ENCODE data around the gene MKNK1. TPM values are rescaled to one million over a fixed set of nuclear protein-coding genes. Genes with fewer than 3 reads are reported as not detected.

Gene MKNK1
- total RNA-seq, 4 donors from 2014 or later, result 27.7 to 37.0 (median 29.3) TPM

- Histone ChIP-seq H3K9me3 (no peaks in the 10 kb centered on the region), H3K4me3 (no peak overlapping the region)
- intact Hi-C loops (cut with DNase I), result no loop called here
These were observed 51.5 kb downstream of the MKNK1 start for GRCh38 chr1:46552357-46553237.

GRCh38 chr1:46551597-46552095 lies 52.4 kb downstream of the MKNK1 start, which contains the start of gene KNCN:
TSS of gene KNCN (minus strand) at chr1:46551647. CDS start at chr1:46551215, 432 bp downstream.
- Histone ChIP-seq H3K27me3 (peaks cover 0 to 15% (median 0%) of the 10 kb centered on the region in 4 donors), H3K4me1 (peaks cover 0 to 13% (median 10%) of the 10 kb centered on the region in 4 donors), H3K36me3 (no peaks in the 10 kb centered on the region), H3K9me3 (no peaks in the 10 kb centered on the region), H3K4me3 (no peak within 1 kb of the TSS), H3K27ac (replicated peaks in 1 of 4) (no peak within 1 kb of the TSS)
- DNase-seq (ENCODE audit: extremely low spot score), result no peak
- 82% methylated on average over 5 of the region's 6 CpGs for WGBS
- intact Hi-C loops (cut with DNase I), result no loop called here
- no peak for TF ChIP-seq POLR2AphosphoS5 (IDR thresholded peaks at IDR 0.05)
- no peak for TF ChIP-seq POLR2A (IDR thresholded peaks at IDR 0.05; ENCODE audit: low read depth)
- TF ChIP-seq EP300 (IDR thresholded peaks at IDR 0.05), result no peak

More at GRCh38 chr1:46552357-46553237, 51.5 kb downstream of the MKNK1 start:
- peaks cover 0 to 10% (median 0%) of the 10 kb centered on the region in 4 donors for H3K27me3 ChIP-seq
- H3K4me1 ChIP-seq, result peaks cover 0 to 13% (median 10%) of the 10 kb centered on the region in 4 donors
- DNase-seq (ENCODE audit: extremely low spot score), result no peak
- peaks cover 0 to 5% (median 2%) of the 10 kb centered on the region in 4 donors for H3K36me3 ChIP-seq
- 95% methylated on average over 10 of the region's 10 CpGs for WGBS
- TF ChIP-seq POLR2A (IDR thresholded peaks at IDR 0.05; ENCODE audit: low read depth) (no peak), EP300 (IDR thresholded peaks at IDR 0.05) (no peak), CTCF (IDR thresholded peaks at IDR 0.05) (no peak), POLR2AphosphoS5 (IDR thresholded peaks at IDR 0.05) (no peak)
- no peak overlapping the region for H3K27ac ChIP-seq (replicated peaks in 1 of 4)

GRCh38 chr1:46550751-46551231 lies 53.3 kb downstream of the MKNK1 start:
- no peak overlapping the region for H3K27ac ChIP-seq (replicated peaks in 1 of 4)
- H3K27me3 ChIP-seq, result peaks cover 0 to 20% (median 0%) of the 10 kb centered on the region in 4 donors
- 78% methylated on average over 12 of the region's 17 CpGs for WGBS
- H3K4me3 ChIP-seq, result no peak overlapping the region
- no peaks in the 10 kb centered on the region for H3K36me3 ChIP-seq
- intact Hi-C loops (cut with DNase I), result no loop called here
- H3K9me3 ChIP-seq, result no peaks in the 10 kb centered on the region
- TF ChIP-seq POLR2AphosphoS5 (IDR thresholded peaks at IDR 0.05) (no peak), EP300 (IDR thresholded peaks at IDR 0.05) (no peak), CTCF (IDR thresholded peaks at IDR 0.05) (no peak), POLR2A (IDR thresholded peaks at IDR 0.05; ENCODE audit: low read depth) (no peak)
- peaks cover 0 to 13% (median 10%) of the 10 kb centered on the region in 4 donors for H3K4me1 ChIP-seq
- no peak for DNase-seq (ENCODE audit: extremely low spot score)

- TF ChIP-seq EP300 (IDR thresholded peaks at IDR 0.05) (no peak), CTCF (IDR thresholded peaks at IDR 0.05) (no peak), POLR2A (IDR thresholded peaks at IDR 0.05; ENCODE audit: low read depth) (no peak)
- peaks cover 0 to 28% (median 2%) of the 10 kb centered on the region in 4 donors for H3K27me3 ChIP-seq
- intact Hi-C loops (cut with DNase I), result no loop called here
- DNase-seq (ENCODE audit: extremely low spot score), result no peak
- WGBS, result 50% methylated on average over 16 of the region's 20 CpGs
- no peaks in the 10 kb centered on the region for H3K36me3 ChIP-seq
- peaks cover 0 to 13% (median 10%) of the 10 kb centered on the region in 4 donors for H3K4me1 ChIP-seq
- no peak overlapping the region for H3K4me3 ChIP-seq
- H3K27ac ChIP-seq (replicated peaks in 1 of 4), result no peak overlapping the region
- no peaks in the 10 kb centered on the region for H3K9me3 ChIP-seq
These were observed 54.1 kb downstream of the MKNK1 start for GRCh38 chr1:46549697-46550681.

Measured in esophagus muscularis mucosa (tissue), 4 donors.